Activated naive CD4-positive, alpha-beta T cell treated with anti-CD3 and anti-CD28 coated beads, Interleukin-2, amount 50 U/mL, for 16 hours (primary cell): ENCODE results near the gene GRIN1.

ENCODE experiments used
- DNase-seq: peaks from one replicate; pipeline ENCODE4 v3.0.0-alpha.2; 2020

GRIN1 gene

GRCh38 chr9:137180491-137180890 is 41.5 kb downstream of the GRIN1 start:
- no peak for DNase-seq

GRCh38 chr9:137181680-137182079 is 42.7 kb downstream of the GRIN1 start:
- DNase-seq: no peak

- no peak for DNase-seq
These were observed 43.9 kb downstream of the GRIN1 start for GRCh38 chr9:137182836-137183235.

- DNase-seq: no peak
These were observed 45.1 kb downstream of the GRIN1 start for GRCh38 chr9:137183980-137184595.

- no peak for DNase-seq
These were observed 46.1 kb downstream of the GRIN1 start for GRCh38 chr9:137184881-137185660.

GRCh38 chr9:137185921-137186320 is 47.0 kb downstream of the GRIN1 start:
- DNase-seq: no peak

- DNase-seq: no peak
These were observed 47.4 kb downstream of the GRIN1 start for GRCh38 chr9:137186385-137186784.

GRCh38 chr9:137187386-137187785 is 48.4 kb downstream of the GRIN1 start:
- no peak for DNase-seq

- no peak for DNase-seq
These were observed 49.1 kb downstream of the GRIN1 start for GRCh38 chr9:137188086-137188489.

GRCh38 chr9:137188490-137189296 is 49.7 kb downstream of the GRIN1 start, which contains the start of the genes ANAPC2 and SSNA1:
Gene ANAPC2, minus strand, starts transcription at chr9:137188560. Its CDS starts 28 bp downstream, at chr9:137188532.
Gene SSNA1, plus strand, starts transcription at chr9:137188676. Its CDS starts 51 bp downstream, at chr9:137188727.
- DNase-seq: peak; percentile 93

GRCh38 chr9:137189297-137190295 is 50.6 kb downstream of the GRIN1 start:
- DNase-seq: no peak

GRCh38 chr9:137190315-137190856 is 51.4 kb downstream of the GRIN1 start:
- no peak for DNase-seq

- no peak for DNase-seq
These were observed 52.3 kb downstream of the GRIN1 start for GRCh38 chr9:137191245-137191644.

GRCh38 chr9:137191691-137192447 is 52.9 kb downstream of the GRIN1 start:
- no peak for DNase-seq

- no peak for DNase-seq
These were observed 53.5 kb downstream of the GRIN1 start for GRCh38 chr9:137192448-137192780.

GRCh38 chr9:137192859-137193258 is 53.9 kb downstream of the GRIN1 start:
- DNase-seq: no peak

GRCh38 chr9:137193771-137194170 is 54.8 kb downstream of the GRIN1 start:
- no peak for DNase-seq

- no peak for DNase-seq
These were observed 55.4 kb downstream of the GRIN1 start for GRCh38 chr9:137194388-137194787.

- DNase-seq: no peak
These were observed 56.0 kb downstream of the GRIN1 start for GRCh38 chr9:137194909-137195308.

GRCh38 chr9:137195525-137196220 is 56.7 kb downstream of the GRIN1 start:
- DNase-seq: no peak
